HG03095 (cell line): ENCODE measurements around the gene HSD17B11.
A peak's percentile ranks its signal among the peaks of the same experiment; 100 is the strongest.
"Not testable (repeated sequence)": the region's sequence is repeated elsewhere in the genome, so short reads cannot be mapped to it uniquely, and the experiment has no call there.

Experiments used
- ATAC-seq: cut with Tn5 transposase; IDR thresholded peaks from one replicate; pipeline ENCODE4 v1.9.1; 2021; ENCODE audit warnings: moderate library complexity; ENCODE audit not compliant: unreplicated experiment

Gene HSD17B11

DNA sequence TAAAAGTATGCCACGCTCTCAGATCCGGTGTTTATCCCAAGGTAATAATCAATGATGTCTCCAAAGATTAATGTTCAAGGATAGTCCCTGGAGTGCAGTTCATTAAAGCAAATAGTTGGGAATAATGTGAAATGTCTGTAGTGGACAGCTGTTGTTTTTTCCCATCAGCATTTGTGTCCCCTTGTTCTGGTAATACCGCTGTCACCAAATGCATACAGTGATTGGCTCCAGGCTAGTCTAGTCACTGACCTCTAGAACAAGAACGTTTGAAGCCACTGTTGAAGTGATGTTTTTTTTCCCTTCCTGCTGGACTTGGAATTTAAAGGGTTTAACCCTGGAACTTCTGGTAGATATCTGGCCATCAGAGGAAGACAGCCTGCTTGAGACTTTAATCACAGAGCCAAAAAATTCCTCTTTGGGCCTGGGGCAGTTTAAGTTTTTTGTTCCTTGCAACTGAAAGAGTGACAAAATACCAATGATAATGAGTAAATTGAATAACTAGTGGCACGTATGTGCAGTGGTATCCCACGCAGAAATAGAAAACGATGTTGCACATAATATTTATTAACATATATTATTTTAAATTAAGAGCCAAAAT lies 30.6 kb downstream of the HSD17B11 start:
- no peak for ATAC-seq

DNA sequence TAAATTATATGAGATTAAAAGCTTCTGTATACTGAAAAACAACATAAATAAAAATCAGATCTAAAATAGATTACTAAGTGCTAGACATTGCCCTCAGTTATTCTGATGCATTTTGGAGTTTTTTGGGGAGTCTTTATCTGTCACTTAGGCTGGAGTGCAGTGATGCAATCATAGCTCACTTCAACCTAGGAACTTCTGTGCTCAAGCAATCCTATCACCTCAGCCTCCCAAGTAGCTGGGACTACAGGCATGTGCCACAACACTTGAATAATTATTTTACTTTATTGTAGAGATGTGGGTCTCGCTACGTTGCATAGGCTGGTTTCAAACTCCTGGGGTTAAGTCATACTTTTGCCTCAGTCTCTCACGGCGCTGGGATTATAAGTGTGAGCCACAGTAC lies 31.7 kb downstream of the HSD17B11 start:
- no peak for ATAC-seq

DNA sequence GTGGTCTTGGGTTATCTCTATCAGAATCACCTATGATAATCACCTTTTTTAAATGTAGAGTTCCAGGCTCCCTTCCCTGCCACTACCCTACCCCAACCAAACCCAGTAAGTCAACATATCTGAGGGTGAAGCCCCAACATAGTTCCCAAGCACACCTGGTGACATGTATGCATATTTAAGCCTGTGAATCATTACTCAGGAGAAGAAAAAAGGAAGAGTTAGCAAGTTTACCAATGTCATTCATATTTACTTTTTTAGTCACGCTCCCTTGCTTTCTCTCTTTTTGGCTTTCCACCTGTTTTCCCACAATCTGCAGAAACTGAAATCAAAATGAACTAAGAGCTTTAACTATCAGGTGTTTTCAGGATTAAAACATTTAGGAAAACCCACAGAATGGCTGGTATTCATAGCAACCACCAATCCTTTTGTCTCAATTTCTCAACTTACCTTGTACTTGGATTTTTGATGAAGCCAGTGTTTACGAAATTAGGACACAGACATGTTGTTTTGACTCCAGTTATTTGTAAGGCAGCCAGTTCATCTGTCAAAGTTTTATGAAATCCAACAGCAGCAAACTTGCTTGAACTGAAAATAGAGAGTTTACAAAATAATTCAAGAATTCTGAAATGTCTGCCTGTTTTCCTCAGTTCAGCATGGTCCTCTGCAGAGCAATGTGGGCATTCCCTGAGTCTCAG lies 34.0 kb downstream of the HSD17B11 start:
- no peak for ATAC-seq

DNA sequence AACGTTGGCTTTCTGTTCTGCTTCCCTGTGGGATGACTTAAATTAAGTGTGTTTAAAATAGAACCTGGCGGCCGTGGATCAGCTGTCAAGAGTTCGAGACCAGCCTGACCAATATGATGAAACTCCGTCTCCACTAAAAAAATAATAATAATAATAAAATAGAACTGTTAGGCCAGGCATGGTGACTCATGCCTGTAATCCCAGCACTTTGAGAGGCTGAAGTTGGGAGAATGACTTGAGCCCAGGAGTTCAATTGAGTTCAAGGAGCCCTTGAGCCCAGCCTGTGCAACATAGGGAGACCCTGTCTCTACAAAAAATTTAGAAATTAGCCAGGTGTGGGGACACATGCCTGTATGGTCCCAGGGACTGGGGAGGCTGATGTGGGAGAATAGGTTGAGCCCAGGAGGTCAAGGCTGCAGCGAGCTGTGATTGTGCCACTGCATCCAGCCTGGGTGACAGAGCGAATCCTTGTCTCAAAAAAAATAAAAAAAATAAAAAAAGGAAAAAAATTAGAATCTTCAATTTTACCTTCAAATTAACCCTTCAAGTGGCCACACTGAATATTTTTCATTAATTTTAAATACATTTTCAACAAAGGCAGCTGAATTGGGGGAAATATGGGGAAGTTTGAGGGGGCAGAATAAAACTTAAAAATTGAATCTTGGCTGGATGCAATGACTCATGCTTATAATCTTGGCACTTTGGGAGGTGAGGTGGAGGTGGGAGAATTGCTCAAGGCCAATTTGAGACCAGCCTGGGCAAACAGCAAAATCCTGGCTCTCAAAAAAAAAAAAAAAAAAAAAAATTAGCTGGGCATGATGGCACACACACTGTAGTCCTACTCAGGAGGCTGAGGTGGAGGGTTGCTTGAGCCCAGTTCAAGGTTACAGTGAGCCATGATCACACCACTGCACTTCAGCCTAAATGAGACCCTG lies 36.6 kb downstream of the HSD17B11 start:
- no peak for ATAC-seq

DNA sequence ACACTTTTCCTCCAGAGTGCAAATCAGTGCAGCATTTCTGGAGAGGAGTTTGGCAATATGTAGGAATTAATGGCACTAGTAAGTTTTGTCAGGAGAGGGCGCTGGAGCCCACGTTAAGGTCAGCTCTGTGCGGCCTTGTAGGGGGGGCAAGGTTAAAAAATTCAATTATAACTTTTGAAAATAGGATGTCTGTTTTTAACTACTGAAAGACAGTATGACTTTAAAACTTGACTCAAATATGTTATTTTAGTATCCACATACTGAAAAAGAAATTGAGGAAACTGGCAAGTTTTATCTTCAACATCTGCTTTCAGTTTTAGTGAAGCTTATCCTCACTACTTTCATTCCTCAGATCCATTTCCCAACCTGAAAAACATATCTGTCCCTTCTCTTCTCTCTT lies 37.4 kb downstream of the HSD17B11 start:
- ATAC-seq, result peak; percentile 85

DNA sequence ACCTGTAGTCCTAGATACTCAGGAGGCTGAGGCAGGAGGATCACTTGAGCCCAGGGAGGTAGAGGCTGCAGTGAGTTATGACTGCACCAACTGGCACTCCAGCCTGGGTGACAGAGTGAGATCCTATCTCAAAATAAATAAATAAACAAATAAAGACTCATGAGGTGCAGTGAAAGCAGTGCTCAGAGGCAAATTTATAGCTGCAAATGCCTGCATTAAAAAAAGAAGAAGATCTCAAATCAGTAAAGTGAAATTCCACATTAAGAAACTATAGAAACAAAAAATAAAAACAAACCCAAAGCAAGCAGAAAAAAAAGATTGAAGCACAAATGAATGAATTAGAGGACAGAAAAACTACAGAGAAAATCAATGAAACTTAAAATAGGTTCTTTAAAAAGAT lies 45.8 kb downstream of the HSD17B11 start:
- ATAC-seq, result no peak

DNA sequence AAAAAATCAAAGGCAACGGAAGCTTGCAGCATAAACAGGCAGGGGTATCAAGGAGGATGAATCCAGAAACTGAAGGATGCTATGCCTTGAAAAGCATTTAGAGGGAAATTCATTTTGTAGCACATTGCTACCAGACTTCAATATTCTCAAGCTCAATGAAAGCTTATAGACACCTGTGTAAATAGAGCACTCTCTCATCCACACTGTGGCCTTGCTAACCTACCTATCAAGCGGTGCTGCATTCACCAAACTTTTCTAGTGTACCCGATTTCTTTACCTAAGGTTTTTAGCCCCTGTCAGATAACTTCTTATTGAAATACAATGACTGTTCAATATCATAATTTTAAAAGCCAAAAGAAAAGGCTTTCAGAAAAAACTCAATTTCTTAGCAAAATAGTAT lies 48.1 kb downstream of the HSD17B11 start:
- ATAC-seq, result no peak

DNA sequence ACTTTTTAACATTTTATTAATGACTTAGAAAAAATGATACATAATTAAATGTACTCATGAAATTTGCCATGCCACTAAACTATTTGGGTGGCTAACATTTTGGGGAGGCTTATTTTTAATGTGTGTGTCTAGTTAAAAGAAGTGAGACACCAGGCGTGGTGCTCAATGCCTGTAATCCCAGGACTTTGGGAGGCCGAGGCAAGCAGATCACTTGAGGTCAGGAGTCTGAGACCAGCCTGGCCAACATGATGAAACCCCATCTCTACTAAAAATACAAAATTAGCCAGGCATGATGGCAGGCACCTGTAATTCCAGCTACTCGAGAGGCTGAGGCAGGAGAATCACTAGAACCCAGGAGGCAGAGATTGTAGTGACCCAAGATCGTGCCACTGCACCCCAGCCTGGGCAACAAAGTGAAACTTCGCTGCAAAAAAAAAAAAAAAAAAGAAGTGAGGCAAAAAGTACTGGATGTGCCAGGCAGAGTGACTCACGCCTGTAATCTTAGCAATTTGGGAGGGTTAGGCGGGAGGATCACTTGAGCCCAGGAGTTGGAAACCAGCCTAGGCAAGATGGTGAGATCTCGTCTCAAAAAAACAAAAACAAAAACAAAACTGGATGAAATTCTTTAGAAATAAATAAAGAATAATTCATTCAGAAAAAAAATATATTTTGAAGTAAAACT lies 48.9 kb downstream of the HSD17B11 start:
- not testable (repeated sequence) for ATAC-seq

DNA sequence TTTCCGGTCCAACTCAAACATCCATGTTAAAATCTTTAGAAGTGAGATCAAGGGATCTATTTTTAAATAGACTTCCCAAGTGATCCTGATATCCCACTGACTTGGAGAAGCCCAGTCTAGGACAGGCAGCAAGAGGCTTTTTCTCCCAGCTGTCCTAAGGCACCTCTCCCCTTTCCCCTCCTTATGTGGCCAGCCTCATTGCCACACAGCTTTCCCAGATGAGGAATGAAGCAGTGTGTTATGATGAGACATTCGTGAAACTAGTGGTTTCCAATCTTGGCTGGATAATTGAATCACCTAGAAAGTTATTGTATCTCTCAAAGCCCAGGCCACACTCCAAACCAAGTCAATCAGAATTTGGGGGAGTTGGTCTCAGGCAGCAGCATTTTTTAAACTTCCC lies 51.5 kb downstream of the HSD17B11 start:
- no peak for ATAC-seq

DNA sequence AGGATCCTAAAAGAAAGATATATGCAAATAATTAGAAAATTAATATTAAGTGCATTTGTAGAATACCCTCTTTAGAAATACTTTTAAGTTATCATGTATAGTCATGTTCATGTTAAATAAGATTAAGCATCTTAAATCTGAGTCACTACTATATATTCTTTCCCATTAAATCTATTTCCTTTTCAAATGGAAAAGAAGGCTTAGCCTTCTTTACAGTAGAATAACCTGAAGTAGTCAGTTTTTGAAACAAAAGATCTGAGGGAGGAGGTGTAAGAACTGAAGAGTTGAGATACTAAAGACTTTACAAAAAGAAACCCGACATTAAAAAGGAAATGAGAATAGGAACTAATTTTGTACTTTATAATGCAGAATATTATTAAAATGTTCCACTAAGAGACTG lies 53.6 kb downstream of the HSD17B11 start:
- ATAC-seq, result no peak

DNA sequence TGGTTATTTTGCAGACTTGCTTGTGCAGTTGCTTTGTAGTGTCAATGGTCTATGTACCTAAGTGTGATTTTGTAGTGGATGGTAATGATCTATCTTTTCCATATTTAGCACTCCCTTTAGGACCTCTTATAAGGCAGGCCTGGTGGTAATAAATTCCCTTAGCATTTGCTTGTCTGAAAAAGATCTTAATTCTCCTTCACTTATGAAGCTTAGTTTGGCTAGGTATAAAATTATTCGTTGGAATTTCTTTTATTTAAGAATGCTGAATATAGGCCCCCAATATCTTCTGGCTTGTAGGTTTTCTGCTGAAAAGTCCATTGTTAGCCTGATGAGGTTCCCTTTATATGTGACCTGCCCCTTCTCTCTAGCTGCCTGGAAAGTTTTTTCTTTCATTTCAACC lies 57.7 kb downstream of the HSD17B11 start:
- no peak for ATAC-seq

DNA sequence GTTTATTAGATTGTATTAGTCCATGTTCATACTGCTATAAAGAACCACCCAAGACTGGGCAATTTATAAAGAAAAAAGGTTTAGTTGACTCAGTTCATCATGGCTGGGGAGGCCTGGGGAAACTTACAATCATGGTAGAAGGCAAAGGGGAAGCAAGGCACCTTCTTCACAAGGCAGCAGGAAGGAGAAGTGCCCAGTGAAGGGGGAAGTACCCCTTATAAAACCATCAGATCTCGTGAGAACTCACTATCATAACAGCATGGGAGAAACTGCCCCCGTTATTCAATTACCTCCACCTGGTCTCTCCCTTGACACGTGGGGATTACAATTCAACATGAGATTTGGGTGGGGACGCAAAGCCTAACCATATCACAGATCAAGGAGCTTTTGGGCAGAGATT lies 60.2 kb downstream of the HSD17B11 start:
- ATAC-seq, result no peak

DNA sequence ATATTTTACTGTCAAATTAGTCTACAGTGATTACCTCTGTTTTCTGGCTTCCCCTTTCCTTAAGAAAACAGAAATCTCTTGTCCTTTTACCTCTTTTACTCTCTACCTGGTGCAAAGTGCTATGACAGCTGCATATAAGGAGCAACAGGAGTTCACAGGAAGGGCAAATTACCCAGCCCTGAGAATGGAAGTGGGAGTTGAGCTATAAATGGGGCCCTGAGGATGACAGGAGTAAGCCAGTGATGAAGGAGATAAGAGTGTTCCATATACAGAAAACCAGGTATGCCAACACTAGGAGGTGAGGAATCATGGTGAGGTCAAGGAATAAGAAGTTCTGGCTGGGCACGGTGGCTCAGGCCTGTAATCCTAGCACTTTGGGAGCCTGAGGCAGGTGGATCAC lies 63.9 kb downstream of the HSD17B11 start:
- ATAC-seq, result no peak

DNA sequence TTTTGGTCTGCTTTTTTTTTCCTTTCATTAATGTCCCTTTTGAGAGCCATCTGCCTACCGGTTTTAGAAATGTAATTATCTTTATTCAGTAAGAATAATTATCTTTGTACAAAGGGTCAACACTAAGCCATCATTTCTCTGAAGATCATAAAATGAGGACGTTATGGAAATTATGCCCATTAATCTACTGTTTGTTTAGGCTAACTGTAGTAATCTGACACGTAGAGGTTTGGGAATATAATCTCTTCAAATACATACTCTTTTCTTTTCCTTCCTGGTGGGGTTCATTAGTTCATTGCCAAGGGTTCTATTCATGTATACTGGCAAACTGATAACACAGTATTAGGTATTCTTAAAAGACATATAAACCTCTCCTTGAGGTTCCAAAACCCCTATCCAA lies 64.5 kb downstream of the HSD17B11 start:
- ATAC-seq, result no peak

DNA sequence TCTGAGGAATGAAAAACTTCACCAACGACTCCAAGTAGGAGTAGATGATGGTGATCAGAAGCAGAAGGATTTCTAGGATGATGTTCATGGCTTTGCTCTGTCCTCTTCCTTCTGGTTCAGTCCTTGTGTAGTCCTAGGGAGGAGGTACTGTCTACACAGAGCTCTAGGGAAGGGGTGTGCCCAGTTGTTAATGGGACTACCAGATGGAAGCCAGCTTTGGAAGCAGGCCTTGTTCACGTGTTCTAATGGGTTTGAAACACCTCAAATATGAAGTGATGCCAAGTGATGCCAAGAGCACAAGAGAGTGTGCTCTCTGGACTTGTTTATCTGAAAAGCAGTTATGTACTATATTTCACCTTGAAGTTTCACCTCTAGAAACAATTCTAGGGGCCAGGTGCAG lies 68.2 kb downstream of the HSD17B11 start, which contains the start of gene HSD17B13:
TSS of gene HSD17B13 (minus strand) at position 129 of the 400 bp plus-strand sequence. CDS start at position 88, 41 bp downstream.
- no peak for ATAC-seq

DNA sequence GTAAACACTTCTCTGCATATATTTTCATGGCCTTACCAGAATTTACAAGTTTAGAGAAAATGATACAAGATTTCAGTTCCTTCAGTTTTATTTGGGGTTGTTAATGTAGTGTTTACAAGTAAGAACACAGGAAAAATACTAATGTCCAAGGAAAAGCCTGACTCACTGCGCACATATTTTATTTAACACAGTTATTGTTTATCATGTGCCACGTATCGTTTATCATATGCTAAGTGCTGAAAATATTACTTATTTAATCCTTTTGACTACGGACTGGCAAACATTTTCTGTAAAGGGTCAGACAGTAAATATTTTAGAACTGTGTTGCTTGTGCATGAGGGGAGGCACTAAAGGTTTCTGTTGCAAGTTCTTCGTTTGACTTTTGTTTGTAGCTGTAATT lies 69.1 kb downstream of the HSD17B11 start:
- ATAC-seq, result no peak

DNA sequence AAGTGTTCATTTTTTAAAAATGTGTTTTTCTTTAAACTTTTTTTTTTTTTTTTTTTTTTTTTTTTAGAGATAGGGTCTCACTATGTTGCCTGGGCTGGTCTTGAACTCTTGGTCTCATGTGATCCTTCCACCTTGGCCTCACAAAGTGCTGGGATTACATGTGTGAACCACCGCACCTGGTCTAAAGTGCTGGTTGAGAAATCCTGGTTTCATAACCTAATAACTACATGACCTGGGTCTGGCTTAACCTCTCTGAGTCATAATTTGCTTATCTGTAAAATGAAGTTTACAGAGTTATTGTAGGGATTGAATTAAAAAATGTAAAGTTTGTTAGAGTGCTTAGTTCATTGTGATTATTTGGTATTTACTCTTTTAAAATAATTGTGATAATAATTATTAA lies 73.5 kb downstream of the HSD17B11 start:
- ATAC-seq, result no peak

DNA sequence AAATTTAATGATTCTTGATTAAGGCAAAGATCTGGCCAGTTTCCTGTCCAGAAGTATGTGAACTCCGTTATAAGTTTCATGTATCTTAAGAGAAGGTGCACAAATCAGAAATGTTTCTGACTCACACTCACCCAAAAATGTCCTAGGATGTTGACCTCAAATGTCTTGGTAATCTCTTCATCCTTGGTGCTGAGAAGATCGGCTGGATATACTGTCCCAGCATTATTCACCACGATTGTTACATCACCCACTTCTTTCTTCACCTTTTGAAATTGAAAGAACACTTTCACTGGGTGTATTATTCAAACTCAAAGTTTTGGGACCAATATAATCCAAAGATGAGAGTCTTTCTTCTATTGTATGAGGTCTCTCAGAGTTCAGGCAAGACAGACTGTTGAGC lies 74.0 kb downstream of the HSD17B11 start:
- ATAC-seq, result no peak

DNA sequence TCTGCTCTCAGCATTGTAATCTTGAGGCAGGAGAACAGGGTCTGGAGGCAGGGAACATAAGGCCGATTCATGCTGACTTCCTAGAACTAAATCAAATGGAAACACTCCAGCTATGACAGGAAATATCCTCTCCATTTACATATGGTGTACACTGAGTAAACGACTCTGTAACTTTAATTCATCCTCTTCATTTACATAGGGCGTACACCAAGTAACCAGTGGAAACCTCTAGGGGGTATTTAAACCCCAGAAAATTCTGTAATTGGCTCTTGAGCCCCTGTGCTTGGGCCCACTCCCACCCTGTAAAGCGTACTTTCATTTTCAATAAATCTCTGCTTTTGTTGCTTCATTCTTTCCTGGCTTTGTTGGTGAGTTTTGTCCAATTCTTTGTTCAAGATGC lies 76.0 kb downstream of the HSD17B11 start:
- not testable (repeated sequence) for ATAC-seq

DNA sequence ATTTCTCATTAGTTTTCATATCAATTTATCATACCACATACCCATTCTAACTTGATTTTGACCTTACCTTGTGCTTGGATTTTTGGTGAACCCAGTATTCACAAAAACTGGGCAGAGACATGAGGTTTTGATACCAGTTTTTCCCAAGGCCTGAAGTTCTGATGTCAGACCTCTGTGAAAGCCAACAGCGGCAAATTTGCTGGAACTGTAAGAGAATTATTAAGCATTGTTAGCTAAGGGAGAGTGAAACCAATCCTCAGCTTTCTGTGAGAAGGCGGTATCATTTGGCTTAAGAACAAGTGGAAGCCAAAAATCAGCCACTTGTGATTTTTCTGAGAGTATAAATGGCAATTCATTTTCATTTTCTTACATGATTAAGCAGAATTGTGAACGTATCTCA lies 77.2 kb downstream of the HSD17B11 start:
- no peak for ATAC-seq

DNA sequence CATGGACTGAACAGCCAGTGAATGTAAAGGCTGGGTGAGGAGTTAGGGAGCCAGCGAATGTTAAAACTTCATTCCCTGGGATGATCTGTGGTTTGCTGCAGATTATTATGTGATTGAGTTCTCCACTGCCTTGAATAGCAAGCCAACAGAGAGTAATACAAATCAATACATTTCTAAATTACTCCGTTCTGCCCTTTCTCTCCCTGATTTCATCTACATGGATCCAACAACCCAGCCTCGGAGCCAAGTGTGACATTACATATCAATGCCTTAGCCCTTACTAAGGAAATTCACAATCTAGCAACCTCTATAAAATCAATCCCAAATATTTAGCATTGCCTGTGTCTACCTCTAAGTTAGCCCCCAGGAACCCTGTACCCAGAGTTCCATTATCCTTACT lies 79.3 kb downstream of the HSD17B11 start:
- ATAC-seq, result no peak
